ENCODE data around the gene MSL1.

GRCh38 chr17:40091691-40092397 lies 29.9 kb upstream of the MSL1 start:
- TF ChIP-seq, protein P1, sequence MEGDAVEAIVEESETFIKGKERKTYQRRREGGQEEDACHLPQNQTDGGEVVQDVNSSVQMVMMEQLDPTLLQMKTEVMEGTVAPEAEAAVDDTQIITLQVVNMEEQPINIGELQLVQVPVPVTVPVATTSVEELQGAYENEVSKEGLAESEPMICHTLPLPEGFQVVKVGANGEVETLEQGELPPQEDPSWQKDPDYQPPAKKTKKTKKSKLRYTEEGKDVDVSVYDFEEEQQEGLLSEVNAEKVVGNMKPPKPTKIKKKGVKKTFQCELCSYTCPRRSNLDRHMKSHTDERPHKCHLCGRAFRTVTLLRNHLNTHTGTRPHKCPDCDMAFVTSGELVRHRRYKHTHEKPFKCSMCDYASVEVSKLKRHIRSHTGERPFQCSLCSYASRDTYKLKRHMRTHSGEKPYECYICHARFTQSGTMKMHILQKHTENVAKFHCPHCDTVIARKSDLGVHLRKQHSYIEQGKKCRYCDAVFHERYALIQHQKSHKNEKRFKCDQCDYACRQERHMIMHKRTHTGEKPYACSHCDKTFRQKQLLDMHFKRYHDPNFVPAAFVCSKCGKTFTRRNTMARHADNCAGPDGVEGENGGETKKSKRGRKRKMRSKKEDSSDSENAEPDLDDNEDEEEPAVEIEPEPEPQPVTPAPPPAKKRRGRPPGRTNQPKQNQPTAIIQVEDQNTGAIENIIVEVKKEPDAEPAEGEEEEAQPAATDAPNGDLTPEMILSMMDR (IDR thresholded peaks at IDR 0.05) = no peak
- no peak for TF ChIP-seq ZFX (IDR thresholded peaks at IDR 0.05; ENCODE audit: borderline replicate concordance)

Data from 22Rv1 (cell line).